Measurements from ENCODE around the gene KLHL1. TPM values are rescaled to one million over a fixed set of nuclear protein-coding genes. Genes with fewer than 3 reads are reported as not detected.

Gene KLHL1
- total and polyA plus RNA-seq, 5 donors from 2014 or later: not detected

GRCh38 chr13:70043685-70044084 lies 64.6 kb downstream of the KLHL1 start:
- no peak overlapping the region for H3K27ac ChIP-seq (ENCODE audit: insufficient read depth, low read length, poor library complexity, severe bottlenecking)
- H3K4me3 ChIP-seq (ENCODE audit: low read depth, low read length): no peak overlapping the region
- H3K36me3 Mint-ChIP-seq: no peaks in the 10 kb centered on the region
- no peaks in the 10 kb centered on the region for H3K4me1 Mint-ChIP-seq
- H3K27me3 ChIP-seq (ENCODE audit: control insufficient read depth, insufficient read depth, low read length): no peaks in the 10 kb centered on the region
- no peak overlapping the region for H3K27ac Mint-ChIP-seq
- H3K9me3 ChIP-seq (ENCODE audit: control insufficient read depth in 2 of 2, low read length in 2 of 2): peaks cover 0 to 3% of the 10 kb centered on the region in 2 experiments
- H3K9me3 Mint-ChIP-seq: peaks cover 2 to 31% (median 9%) of the 10 kb centered on the region in 7 donors
- DNase-seq (no peak), ATAC-seq (ENCODE audit: low read depth in 2 of 2) (no peak)
- no peaks in the 10 kb centered on the region for H3K27me3 Mint-ChIP-seq
- no peak overlapping the region for H3K4me3 Mint-ChIP-seq
- no peaks in the 10 kb centered on the region for H3K4me1 ChIP-seq (ENCODE audit: control insufficient read depth, insufficient read depth, low read length, poor library complexity, severe bottlenecking)
- no peaks in the 10 kb centered on the region for H3K36me3 ChIP-seq (ENCODE audit: control insufficient read depth, insufficient read depth, low read length)

DNA sequence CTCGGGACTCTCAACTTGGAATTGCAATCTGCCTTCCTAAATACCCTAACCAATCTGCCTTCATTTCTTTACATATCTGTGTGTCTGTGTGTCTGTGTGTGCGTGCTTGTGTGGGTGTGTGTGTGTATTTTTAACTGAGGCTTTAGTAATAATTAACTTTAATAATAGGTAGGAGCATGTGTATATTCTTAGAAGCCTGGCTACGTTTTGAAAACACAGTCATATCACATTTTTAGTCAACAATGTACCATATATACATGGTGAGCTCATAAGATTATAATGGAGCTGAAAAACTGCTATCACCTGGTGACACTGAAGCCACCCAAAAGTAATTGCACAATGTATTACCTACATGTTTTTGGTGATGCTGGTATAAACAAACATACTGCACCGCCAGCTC lies 66.1 kb downstream of the KLHL1 start:
- Histone ChIP-seq H3K36me3 (ENCODE audit: control insufficient read depth, insufficient read depth, low read length) (no peaks in the 10 kb centered on the region), H3K9me3 (ENCODE audit: control insufficient read depth in 2 of 2, low read length in 2 of 2) (peaks cover 0 to 3% of the 10 kb centered on the region in 2 experiments), H3K4me1 (ENCODE audit: control insufficient read depth, insufficient read depth, low read length, poor library complexity, severe bottlenecking) (no peaks in the 10 kb centered on the region), H3K27me3 (ENCODE audit: control insufficient read depth, insufficient read depth, low read length) (no peaks in the 10 kb centered on the region), H3K27ac (ENCODE audit: insufficient read depth, low read length, poor library complexity, severe bottlenecking) (no peak overlapping the region), H3K4me3 (ENCODE audit: low read depth, low read length) (no peak overlapping the region)
- Mint-ChIP-seq H3K4me1 (no peaks in the 10 kb centered on the region), H3K36me3 (no peaks in the 10 kb centered on the region), H3K27ac (no peak overlapping the region), H3K27me3 (no peaks in the 10 kb centered on the region), H3K4me3 (no peak overlapping the region), H3K9me3 (peaks cover 1 to 27% (median 9%) of the 10 kb centered on the region in 7 donors)
- no peak for ATAC-seq (ENCODE audit: low read depth in 2 of 2)
- no peak for DNase-seq

DNA sequence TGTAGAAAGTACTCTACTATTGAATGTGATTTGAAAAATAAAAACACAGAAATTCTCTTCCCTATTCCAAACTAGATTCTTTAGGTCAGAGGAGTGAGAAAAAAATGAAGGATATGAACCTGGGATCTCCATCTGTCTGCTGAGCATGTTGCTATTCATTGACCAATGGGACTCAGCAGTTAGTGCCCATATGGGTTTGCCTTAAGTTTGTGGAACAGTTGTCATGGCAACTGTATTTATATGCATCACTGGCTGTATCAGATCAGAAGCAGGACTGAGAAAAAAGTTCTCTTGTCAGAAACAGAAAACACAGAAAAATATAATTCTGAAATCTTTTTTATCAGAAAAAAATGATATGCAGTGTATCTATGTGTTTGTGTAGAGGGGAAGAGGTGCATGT lies 74.0 kb downstream of the KLHL1 start:
- Histone ChIP-seq H3K4me3 (ENCODE audit: low read depth, low read length) (no peak overlapping the region), H3K4me1 (ENCODE audit: control insufficient read depth, insufficient read depth, low read length, poor library complexity, severe bottlenecking) (no peaks in the 10 kb centered on the region), H3K36me3 (ENCODE audit: control insufficient read depth, insufficient read depth, low read length) (no peaks in the 10 kb centered on the region), H3K27me3 (ENCODE audit: control insufficient read depth, insufficient read depth, low read length) (no peaks in the 10 kb centered on the region), H3K27ac (ENCODE audit: insufficient read depth, low read length, poor library complexity, severe bottlenecking) (no peak overlapping the region), H3K9me3 (ENCODE audit: control insufficient read depth in 2 of 2, low read length in 2 of 2) (peaks cover 0 to 2% of the 10 kb centered on the region in 2 experiments)
- H3K27ac Mint-ChIP-seq: no peak overlapping the region
- H3K4me3 Mint-ChIP-seq: no peak overlapping the region
- peaks cover 0 to 16% (median 6%) of the 10 kb centered on the region in 7 donors for H3K9me3 Mint-ChIP-seq
- H3K27me3 Mint-ChIP-seq: no peaks in the 10 kb centered on the region
- H3K4me1 Mint-ChIP-seq: no peaks in the 10 kb centered on the region
- no peaks in the 10 kb centered on the region for H3K36me3 Mint-ChIP-seq
- DNase-seq: no peak
- ATAC-seq (ENCODE audit: low read depth in 2 of 2): no peak

DNA sequence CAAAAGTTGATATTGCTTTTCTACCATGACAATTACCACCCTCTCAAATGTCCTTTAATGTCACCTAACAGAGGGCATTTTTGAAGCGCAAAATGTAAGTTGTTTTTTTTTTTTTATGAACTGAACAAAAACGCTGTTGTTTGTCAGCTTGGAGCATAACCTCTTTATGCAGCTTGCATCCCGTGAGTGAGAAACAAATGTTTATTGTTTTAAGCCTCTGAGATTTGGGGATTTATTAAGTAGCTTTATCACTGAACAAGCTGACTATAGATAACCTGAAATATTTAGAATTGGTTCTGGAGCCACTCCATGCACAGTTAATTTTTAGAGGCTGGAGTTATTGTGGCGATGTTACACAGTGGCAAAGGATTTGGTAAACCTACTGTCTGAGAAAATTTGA lies 80.7 kb downstream of the KLHL1 start:
- no peak for ATAC-seq (ENCODE audit: low read depth in 2 of 2)
- Mint-ChIP-seq H3K27me3 (no peaks in the 10 kb centered on the region), H3K4me1 (no peaks in the 10 kb centered on the region)

DNA sequence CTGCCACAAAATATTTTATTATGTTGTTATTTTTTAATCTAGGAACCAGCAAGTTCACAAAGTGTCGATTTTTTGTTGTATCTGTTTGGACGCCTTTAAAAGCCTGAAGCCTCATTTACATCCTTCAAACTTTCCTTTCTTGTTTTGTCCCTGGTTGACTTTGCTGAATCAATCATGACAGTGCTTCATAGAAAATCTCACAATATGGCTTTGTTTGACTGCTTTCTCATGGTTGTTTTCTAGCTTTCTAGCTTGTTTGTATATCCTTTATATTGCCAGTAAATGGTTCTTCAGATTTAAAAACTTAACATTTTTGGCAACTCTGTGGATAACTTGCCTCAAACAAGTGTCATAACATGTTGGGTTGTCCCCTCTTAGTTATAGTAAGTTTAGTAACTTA lies 84.7 kb downstream of the KLHL1 start:
- no peak overlapping the region for H3K4me3 ChIP-seq (ENCODE audit: low read depth, low read length)
- H3K27ac ChIP-seq (ENCODE audit: insufficient read depth, low read length, poor library complexity, severe bottlenecking): no peak overlapping the region
- ATAC-seq (ENCODE audit: low read depth in 2 of 2) (no peak), DNase-seq (no peak)
- no peaks in the 10 kb centered on the region for H3K36me3 ChIP-seq (ENCODE audit: control insufficient read depth, insufficient read depth, low read length)
- Mint-ChIP-seq H3K27ac (no peak overlapping the region), H3K4me1 (no peaks in the 10 kb centered on the region), H3K4me3 (no peak overlapping the region), H3K9me3 (peaks cover 4 to 14% (median 10%) of the 10 kb centered on the region in 7 donors), H3K36me3 (no peaks in the 10 kb centered on the region), H3K27me3 (no peaks in the 10 kb centered on the region)
- no peaks in the 10 kb centered on the region for H3K27me3 ChIP-seq (ENCODE audit: control insufficient read depth, insufficient read depth, low read length)
- no peaks in the 10 kb centered on the region for H3K4me1 ChIP-seq (ENCODE audit: control insufficient read depth, insufficient read depth, low read length, poor library complexity, severe bottlenecking)
- H3K9me3 ChIP-seq (ENCODE audit: control insufficient read depth in 2 of 2, low read length in 2 of 2): peaks cover 0 to 7% of the 10 kb centered on the region in 2 experiments

More for the DNA sequence above, 80.7 kb downstream of the KLHL1 start:
- Mint-ChIP-seq H3K4me3 (no peak overlapping the region), H3K9me3 (peaks cover 0 to 10% (median 7%) of the 10 kb centered on the region in 7 donors), H3K36me3 (no peaks in the 10 kb centered on the region), H3K27ac (no peak overlapping the region)
- Histone ChIP-seq H3K27me3 (ENCODE audit: control insufficient read depth, insufficient read depth, low read length) (no peaks in the 10 kb centered on the region), H3K36me3 (ENCODE audit: control insufficient read depth, insufficient read depth, low read length) (no peaks in the 10 kb centered on the region), H3K4me3 (ENCODE audit: low read depth, low read length) (no peak overlapping the region), H3K27ac (ENCODE audit: insufficient read depth, low read length, poor library complexity, severe bottlenecking) (no peak overlapping the region), H3K9me3 (ENCODE audit: control insufficient read depth in 2 of 2, low read length in 2 of 2) (peaks cover 0 to 7% of the 10 kb centered on the region in 2 experiments), H3K4me1 (ENCODE audit: control insufficient read depth, insufficient read depth, low read length, poor library complexity, severe bottlenecking) (no peaks in the 10 kb centered on the region)
- DNase-seq: no peak

DNA sequence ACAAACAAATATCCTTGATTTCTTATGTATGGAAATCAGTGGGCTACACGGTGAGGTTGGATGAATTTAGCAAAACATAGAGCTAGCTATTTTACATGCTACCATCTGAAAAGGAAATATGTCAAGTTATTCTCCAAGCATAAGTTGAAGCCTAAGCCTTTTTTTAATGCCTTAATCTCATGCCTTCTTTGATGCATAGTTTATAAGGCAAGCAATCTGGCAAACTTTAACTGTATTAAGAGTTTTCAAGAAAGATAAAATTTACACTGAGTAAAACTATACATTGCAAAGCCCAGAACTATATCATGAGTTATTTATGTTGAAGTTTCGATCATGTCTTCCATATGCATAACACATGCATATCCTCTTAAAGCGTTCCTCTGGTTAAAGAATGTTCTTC lies 85.6 kb downstream of the KLHL1 start:
- no peak for ATAC-seq (ENCODE audit: low read depth in 2 of 2)
- H3K36me3 Mint-ChIP-seq: no peaks in the 10 kb centered on the region

GRCh38 chr13:70016116-70016515 lies 92.1 kb downstream of the KLHL1 start:
- Mint-ChIP-seq H3K36me3 (no peaks in the 10 kb centered on the region), H3K27me3 (no peaks in the 10 kb centered on the region), H3K9me3 (peaks cover 3 to 36% (median 11%) of the 10 kb centered on the region in 7 donors), H3K4me3 (no peak overlapping the region), H3K4me1 (no peaks in the 10 kb centered on the region), H3K27ac (no peak overlapping the region)
- ATAC-seq (ENCODE audit: low read depth in 2 of 2): no peak
- H3K27ac ChIP-seq (ENCODE audit: insufficient read depth, low read length, poor library complexity, severe bottlenecking): no peak overlapping the region
- H3K27me3 ChIP-seq (ENCODE audit: control insufficient read depth, insufficient read depth, low read length): no peaks in the 10 kb centered on the region
- no peaks in the 10 kb centered on the region for H3K36me3 ChIP-seq (ENCODE audit: control insufficient read depth, insufficient read depth, low read length)
- peaks cover 2 to 12% of the 10 kb centered on the region in 2 experiments for H3K9me3 ChIP-seq (ENCODE audit: control insufficient read depth in 2 of 2, low read length in 2 of 2)
- H3K4me3 ChIP-seq (ENCODE audit: low read depth, low read length): no peak overlapping the region
- DNase-seq: no peak
- H3K4me1 ChIP-seq (ENCODE audit: control insufficient read depth, insufficient read depth, low read length, poor library complexity, severe bottlenecking): no peaks in the 10 kb centered on the region

More for the DNA sequence above, 85.6 kb downstream of the KLHL1 start:
- no peaks in the 10 kb centered on the region for H3K4me1 ChIP-seq (ENCODE audit: control insufficient read depth, insufficient read depth, low read length, poor library complexity, severe bottlenecking)
- H3K9me3 ChIP-seq (ENCODE audit: control insufficient read depth in 2 of 2, low read length in 2 of 2): peaks cover 0 to 7% of the 10 kb centered on the region in 2 experiments
- H3K27me3 ChIP-seq (ENCODE audit: control insufficient read depth, insufficient read depth, low read length): no peaks in the 10 kb centered on the region
- H3K9me3 Mint-ChIP-seq: peaks cover 3 to 15% (median 7%) of the 10 kb centered on the region in 7 donors
- H3K27ac Mint-ChIP-seq: no peak overlapping the region
- H3K36me3 ChIP-seq (ENCODE audit: control insufficient read depth, insufficient read depth, low read length): no peaks in the 10 kb centered on the region
- H3K4me1 Mint-ChIP-seq: no peaks in the 10 kb centered on the region
- no peak overlapping the region for H3K4me3 Mint-ChIP-seq
- no peaks in the 10 kb centered on the region for H3K27me3 Mint-ChIP-seq
- no peak for DNase-seq
- no peak overlapping the region for H3K4me3 ChIP-seq (ENCODE audit: low read depth, low read length)
- H3K27ac ChIP-seq (ENCODE audit: insufficient read depth, low read length, poor library complexity, severe bottlenecking): no peak overlapping the region

DNA sequence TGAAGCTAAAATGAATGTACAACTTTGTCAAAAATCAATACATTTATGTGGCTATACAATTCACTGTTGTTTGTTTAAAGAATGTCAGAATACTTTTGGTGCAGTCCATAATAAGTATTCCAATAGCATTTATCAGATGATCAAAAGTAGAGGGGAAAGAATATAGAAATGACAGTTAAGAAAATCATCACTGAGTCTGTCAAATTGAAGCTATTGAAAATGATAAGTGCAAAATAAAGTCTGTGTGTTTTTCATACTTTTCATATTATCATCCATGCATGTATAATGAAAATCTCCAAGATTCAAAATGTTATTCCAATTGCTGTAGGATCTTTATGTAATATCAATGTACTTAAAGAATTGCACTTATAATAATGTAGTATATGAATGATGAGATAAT lies 93.9 kb downstream of the KLHL1 start:
- Mint-ChIP-seq H3K4me3 (no peak overlapping the region), H3K9me3 (peaks cover 3 to 39% (median 19%) of the 10 kb centered on the region in 7 donors), H3K36me3 (no peaks in the 10 kb centered on the region), H3K27ac (no peak overlapping the region), H3K27me3 (no peaks in the 10 kb centered on the region), H3K4me1 (no peaks in the 10 kb centered on the region)
- Histone ChIP-seq H3K27me3 (ENCODE audit: control insufficient read depth, insufficient read depth, low read length) (no peaks in the 10 kb centered on the region), H3K27ac (ENCODE audit: insufficient read depth, low read length, poor library complexity, severe bottlenecking) (no peak overlapping the region), H3K4me3 (ENCODE audit: low read depth, low read length) (no peak overlapping the region), H3K4me1 (ENCODE audit: control insufficient read depth, insufficient read depth, low read length, poor library complexity, severe bottlenecking) (no peaks in the 10 kb centered on the region), H3K36me3 (ENCODE audit: control insufficient read depth, insufficient read depth, low read length) (no peaks in the 10 kb centered on the region), H3K9me3 (ENCODE audit: control insufficient read depth in 2 of 2, low read length in 2 of 2) (peaks cover 4 to 12% of the 10 kb centered on the region in 2 experiments)
- DNase-seq (no peak), ATAC-seq (ENCODE audit: low read depth in 2 of 2) (no peak)

Data from CD4-positive, CD25-positive, alpha-beta regulatory T cell (primary cell).